Astrocyte (in vitro differentiated cells and primary cell): ENCODE measurements around the gene KPNA2. TPM values are rescaled to one million over a fixed set of nuclear protein-coding genes. Genes with fewer than 3 reads are reported as not detected.
A peak's percentile ranks its signal among the peaks of the same experiment; 100 is the strongest.

ENCODE experiments used
- DNase-seq: peaks from one replicate; pipeline ENCODE4 v3.0.0-alpha.2; 2010; ENCODE audit warnings: low read depth
- FAIRE-seq: peaks from 2 replicates; lab custom pipeline; 2011; peaks lifted over from hg19 to GRCh38; lab: Jason Lieb, UNC
- H2AFZ ChIP-seq: 2 replicates; pipeline ENCODE4 v1.6.0; 2012; ENCODE audit warnings: low read depth, low read length, inconsistent platforms
- H3K27ac ChIP-seq: 2 replicates; pipeline ENCODE4 v1.5.1; 2011; ENCODE audit warnings: low read depth, low read length, inconsistent platforms
- H3K27me3 ChIP-seq: 2 replicates; pipeline ENCODE4 v1.6.0; 2011; ENCODE audit warnings: low read length, inconsistent platforms; ENCODE audit not compliant: insufficient read depth
- H3K36me3 ChIP-seq: 2 replicates; pipeline ENCODE4 v1.5.1; 2011; ENCODE audit warnings: low read length, inconsistent platforms; ENCODE audit not compliant: insufficient read depth
- H3K4me1 ChIP-seq: 2 replicates; pipeline ENCODE4 v1.5.1; 2011; ENCODE audit warnings: low read length, inconsistent platforms; ENCODE audit not compliant: insufficient read depth
- H3K4me2 ChIP-seq: 2 replicates; pipeline ENCODE4 v1.6.0; 2012; ENCODE audit warnings: low read length, inconsistent platforms
- H3K4me3 ChIP-seq: 2 replicates; pipeline ENCODE4 v1.5.1; 2011; ENCODE audit warnings: low read depth, mild to moderate bottlenecking, low read length, inconsistent platforms; ENCODE audit not compliant: insufficient read depth
- H3K79me2 ChIP-seq: 2 replicates; pipeline ENCODE4 v1.6.0; 2012; ENCODE audit warnings: mild to moderate bottlenecking, low read length, inconsistent platforms; ENCODE audit not compliant: insufficient read depth
- H3K9ac ChIP-seq: 2 replicates; pipeline ENCODE4 v1.6.0; 2012; ENCODE audit warnings: mild to moderate bottlenecking, low read length, inconsistent platforms
- H3K9me3 ChIP-seq: 2 replicates; pipeline ENCODE4 v1.5.1; 2012; ENCODE audit warnings: low read depth, mild to moderate bottlenecking, low read length, inconsistent platforms; ENCODE audit not compliant: insufficient read depth
- H4K20me1 ChIP-seq: 2 replicates; pipeline ENCODE4 v1.6.0; 2012; ENCODE audit warnings: low read length, inconsistent platforms; ENCODE audit not compliant: insufficient read depth
- H3K27ac Mint-ChIP-seq: one replicate; pipeline ENCODE4 v1.8.0; 2021; ENCODE audit warnings: mild to moderate bottlenecking, mixed read lengths; ENCODE audit not compliant: unreplicated experiment
- H3K27me3 Mint-ChIP-seq: one replicate; pipeline ENCODE4 v1.8.0; 2021; ENCODE audit warnings: low read depth, mixed read lengths; ENCODE audit not compliant: unreplicated experiment
- H3K36me3 Mint-ChIP-seq: one replicate; pipeline ENCODE4 v1.8.0; 2021; ENCODE audit warnings: low read depth, mixed read lengths; ENCODE audit not compliant: unreplicated experiment
- H3K4me1 Mint-ChIP-seq: one replicate; pipeline ENCODE4 v1.8.0; 2021; ENCODE audit warnings: low read depth, mixed read lengths; ENCODE audit not compliant: unreplicated experiment
- H3K4me3 Mint-ChIP-seq: one replicate; pipeline ENCODE4 v1.8.0; 2021; ENCODE audit warnings: mild to moderate bottlenecking, moderate library complexity, mixed read lengths; ENCODE audit not compliant: unreplicated experiment
- H3K9me3 Mint-ChIP-seq: one replicate; pipeline ENCODE4 v1.8.0; 2021; ENCODE audit warnings: mild to moderate bottlenecking, mixed read lengths; ENCODE audit not compliant: unreplicated experiment
- EZH2 ChIP-seq: IDR thresholded peaks from 2 replicates; pipeline ENCODE4 v1.6.1; 2012; ENCODE audit warnings: mild to moderate bottlenecking, low read length, inconsistent platforms; ENCODE audit not compliant: insufficient read depth
- total RNA-seq: library from RNA; stranded (reverse); gene quantifications from 2 replicates; pipeline ENCODE4 v1.2.1, GENCODE V29; 2021
- TF ChIP-seq, protein P1 (sequence below): IDR thresholded peaks from 2 replicates; pipeline ENCODE4 v1.5.1; 2011; ENCODE audit warnings: low read depth, mild to moderate bottlenecking, inconsistent platforms, low read length, moderate library complexity; ENCODE audit not compliant: insufficient read depth

Gene KPNA2
- total RNA-seq, 1 donor from 2014 or later = 208 TPM

DNA sequence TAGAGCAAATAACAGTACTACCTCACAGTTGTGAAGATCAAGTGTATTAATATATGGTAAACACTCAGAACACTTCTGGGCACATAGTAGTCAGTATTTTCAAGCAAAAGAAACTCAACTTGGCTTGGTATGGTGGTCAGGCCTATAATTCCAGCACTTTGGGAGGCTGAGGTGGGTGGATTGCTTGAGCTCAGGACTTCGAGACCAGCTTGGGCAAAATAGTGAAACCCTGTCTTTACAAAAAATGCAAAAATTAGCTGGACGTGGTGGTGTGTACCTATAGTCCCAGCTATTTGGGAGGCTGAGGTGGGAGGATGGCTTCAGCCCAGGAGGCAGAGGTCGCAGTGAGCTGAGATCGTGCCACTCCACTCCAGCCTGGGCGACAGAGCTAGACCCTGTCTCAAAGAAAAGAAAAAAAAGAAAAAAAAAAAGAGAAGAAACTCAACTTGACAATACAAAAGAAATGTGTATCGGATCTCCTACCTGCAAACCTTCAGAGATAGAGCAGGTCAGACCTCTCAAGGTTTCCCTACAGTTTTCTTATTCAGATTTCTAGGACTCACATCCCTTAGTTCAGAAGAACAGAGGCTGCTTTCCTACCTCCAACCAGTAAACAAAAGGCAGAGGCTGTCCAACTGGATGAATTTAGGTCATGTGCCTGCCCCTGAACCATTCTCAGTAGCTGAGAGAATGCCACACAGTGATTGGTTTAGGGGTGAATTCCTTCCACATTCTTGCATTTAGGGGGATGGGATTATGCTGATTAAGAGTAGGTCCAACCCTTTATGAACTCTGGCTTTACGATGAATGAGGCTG lies 1.7 kb upstream of the KPNA2 start:
- Histone ChIP-seq H3K27me3 (no peaks in the 10 kb centered on the region), H3K4me2 (no peak overlapping the region), H3K9me3 (no peaks in the 10 kb centered on the region), H3K79me2 (peaks cover 34% of the 10 kb centered on the region), H3K4me1 (peaks cover 9% of the 10 kb centered on the region), H3K27ac (no peak overlapping the region), H3K9ac (no peak overlapping the region), H2AFZ (peak overlapping the region; percentile 26), H3K36me3 (peaks cover 11% of the 10 kb centered on the region), H3K4me3 (no peak overlapping the region), H4K20me1 (peaks cover 11% of the 10 kb centered on the region)
- Mint-ChIP-seq H3K4me1 (peaks cover 1% of the 10 kb centered on the region), H3K27me3 (no peaks in the 10 kb centered on the region), H3K4me3 (no peak overlapping the region), H3K9me3 (no peaks in the 10 kb centered on the region), H3K27ac (peak overlapping the region; percentile 75), H3K36me3 (peaks cover 7% of the 10 kb centered on the region)
- FAIRE-seq (no peak), DNase-seq (peak; percentile 77)
- TF ChIP-seq, protein P1, sequence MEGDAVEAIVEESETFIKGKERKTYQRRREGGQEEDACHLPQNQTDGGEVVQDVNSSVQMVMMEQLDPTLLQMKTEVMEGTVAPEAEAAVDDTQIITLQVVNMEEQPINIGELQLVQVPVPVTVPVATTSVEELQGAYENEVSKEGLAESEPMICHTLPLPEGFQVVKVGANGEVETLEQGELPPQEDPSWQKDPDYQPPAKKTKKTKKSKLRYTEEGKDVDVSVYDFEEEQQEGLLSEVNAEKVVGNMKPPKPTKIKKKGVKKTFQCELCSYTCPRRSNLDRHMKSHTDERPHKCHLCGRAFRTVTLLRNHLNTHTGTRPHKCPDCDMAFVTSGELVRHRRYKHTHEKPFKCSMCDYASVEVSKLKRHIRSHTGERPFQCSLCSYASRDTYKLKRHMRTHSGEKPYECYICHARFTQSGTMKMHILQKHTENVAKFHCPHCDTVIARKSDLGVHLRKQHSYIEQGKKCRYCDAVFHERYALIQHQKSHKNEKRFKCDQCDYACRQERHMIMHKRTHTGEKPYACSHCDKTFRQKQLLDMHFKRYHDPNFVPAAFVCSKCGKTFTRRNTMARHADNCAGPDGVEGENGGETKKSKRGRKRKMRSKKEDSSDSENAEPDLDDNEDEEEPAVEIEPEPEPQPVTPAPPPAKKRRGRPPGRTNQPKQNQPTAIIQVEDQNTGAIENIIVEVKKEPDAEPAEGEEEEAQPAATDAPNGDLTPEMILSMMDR = no peak
- TF ChIP-seq EZH2 = no peak

DNA sequence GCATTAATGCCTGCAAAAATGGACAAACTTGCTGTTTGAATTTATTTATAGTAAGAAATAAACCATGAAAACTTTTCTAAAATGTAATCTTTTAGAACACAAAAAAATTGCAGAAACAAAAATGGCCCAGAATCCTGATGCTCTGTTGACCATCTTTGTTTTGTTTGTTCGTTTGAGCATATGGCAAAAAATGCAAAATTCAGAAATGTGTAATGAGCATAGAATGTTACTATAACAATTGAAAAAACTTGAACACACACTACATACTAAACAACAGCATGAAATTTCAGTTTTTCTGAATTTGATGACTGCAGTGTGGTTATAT lies 1.1 kb upstream of the KPNA2 start:
- no peak for DNase-seq
- Histone ChIP-seq H3K4me3 (no peak overlapping the region), H3K9ac (no peak overlapping the region), H3K4me1 (peaks cover 9% of the 10 kb centered on the region), H3K36me3 (peaks cover 12% of the 10 kb centered on the region), H3K27ac (no peak overlapping the region), H3K79me2 (peaks cover 39% of the 10 kb centered on the region), H2AFZ (no peak overlapping the region), H4K20me1 (peaks cover 11% of the 10 kb centered on the region), H3K9me3 (no peaks in the 10 kb centered on the region), H3K27me3 (no peaks in the 10 kb centered on the region), H3K4me2 (peak overlapping the region; percentile 59)
- FAIRE-seq = no peak
- H3K27me3 Mint-ChIP-seq = no peaks in the 10 kb centered on the region
- TF ChIP-seq, protein P1 = no peak
- no peak for TF ChIP-seq EZH2
- H3K27ac Mint-ChIP-seq = peak overlapping the region; percentile 75
- no peak overlapping the region for H3K4me3 Mint-ChIP-seq
- peaks cover 7% of the 10 kb centered on the region for H3K36me3 Mint-ChIP-seq
- H3K4me1 Mint-ChIP-seq = peaks cover 1% of the 10 kb centered on the region
- no peaks in the 10 kb centered on the region for H3K9me3 Mint-ChIP-seq

DNA sequence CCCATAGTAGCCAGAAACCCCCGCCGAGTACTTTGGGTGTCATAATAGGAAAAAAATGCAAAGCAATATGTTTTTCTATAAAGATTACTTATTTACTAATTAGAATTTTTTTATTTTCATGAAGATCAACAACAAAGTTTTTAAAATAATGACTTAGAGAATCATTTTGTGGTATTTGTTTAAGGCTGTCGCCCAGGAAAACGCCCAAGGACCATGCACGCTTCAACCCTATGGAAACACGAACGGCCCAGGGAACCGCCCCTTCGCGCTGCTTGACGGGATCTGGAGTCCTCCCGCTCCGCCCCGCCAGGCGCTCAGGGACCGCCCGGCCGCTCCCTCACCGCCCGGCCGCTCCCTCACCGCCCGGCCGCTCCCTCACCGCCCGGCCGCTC lies 408 bp upstream of the KPNA2 start:
- Histone ChIP-seq H3K4me1 (peaks cover 9% of the 10 kb centered on the region), H3K27me3 (no peaks in the 10 kb centered on the region), H3K27ac (no peak overlapping the region), H3K36me3 (peaks cover 16% of the 10 kb centered on the region), H3K4me2 (peak overlapping the region; percentile 59), H3K79me2 (peaks cover 42% of the 10 kb centered on the region), H4K20me1 (peaks cover 14% of the 10 kb centered on the region), H3K9me3 (no peaks in the 10 kb centered on the region), H3K9ac (no peak overlapping the region), H3K4me3 (peak overlapping the region; percentile 29), H2AFZ (no peak overlapping the region)
- FAIRE-seq (no peak), DNase-seq (no peak)
- TF ChIP-seq, protein P1 = no peak
- TF ChIP-seq EZH2 = no peak
- H3K36me3 Mint-ChIP-seq = peaks cover 8% of the 10 kb centered on the region
- H3K27me3 Mint-ChIP-seq = no peaks in the 10 kb centered on the region
- H3K4me3 Mint-ChIP-seq = peak overlapping the region; percentile 96
- no peak overlapping the region for H3K27ac Mint-ChIP-seq
- H3K9me3 Mint-ChIP-seq = no peaks in the 10 kb centered on the region
- H3K4me1 Mint-ChIP-seq = peaks cover 1% of the 10 kb centered on the region
